ENCODE data around the gene TMEM270. TPM values are rescaled to one million over a fixed set of nuclear protein-coding genes. Genes with fewer than 3 reads are reported as not detected.

Gene TMEM270
- total RNA-seq, 1 experiment from 2014 or later: 0.28 TPM

GRCh38 chr7:73812996-73813395, 48.0 kb upstream of the TMEM270 start (continued):
- TF ChIP-seq CREB1 (CRISPR knock-in tag; IDR thresholded peaks at IDR 0.05) (no peak), ATF1 (CRISPR knock-in tag; IDR thresholded peaks at IDR 0.05) (no peak), NFE2L1 (CRISPR knock-in tag; IDR thresholded peaks at IDR 0.05) (no peak)
- TF ChIP-seq, protein P1, sequence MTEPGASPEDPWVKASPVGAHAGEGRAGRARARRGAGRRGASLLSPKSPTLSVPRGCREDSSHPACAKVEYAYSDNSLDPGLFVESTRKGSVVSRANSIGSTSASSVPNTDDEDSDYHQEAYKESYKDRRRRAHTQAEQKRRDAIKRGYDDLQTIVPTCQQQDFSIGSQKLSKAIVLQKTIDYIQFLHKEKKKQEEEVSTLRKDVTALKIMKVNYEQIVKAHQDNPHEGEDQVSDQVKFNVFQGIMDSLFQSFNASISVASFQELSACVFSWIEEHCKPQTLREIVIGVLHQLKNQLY (CRISPR knock-in tag; IDR thresholded peaks at IDR 0.05): no peak

DNA sequence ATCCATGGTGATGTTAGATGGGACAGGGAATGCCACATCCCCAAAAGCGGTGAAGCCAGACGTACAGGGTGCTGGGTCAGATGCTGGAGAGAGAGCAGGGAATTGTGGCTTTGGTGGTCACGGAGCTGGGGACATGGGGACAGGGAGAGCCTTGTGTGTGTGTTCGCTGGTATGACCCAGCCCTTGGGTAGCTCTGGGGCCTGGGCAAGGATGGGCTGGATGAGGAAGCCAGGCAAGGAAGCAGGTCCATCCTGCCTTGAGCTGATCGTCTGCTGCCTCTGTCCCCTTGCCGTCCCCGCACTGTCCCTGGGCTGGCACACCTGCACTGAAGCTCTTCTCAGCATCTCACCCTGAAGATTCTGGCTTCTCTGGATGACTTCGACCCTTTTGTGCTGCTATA, 45.5 kb upstream of the TMEM270 start:
- H3K9me3 Mint-ChIP-seq: peaks cover 4% of the 10 kb centered on the region; the same call in 1 of the 2 replicates
- peaks cover 11% of the 10 kb centered on the region for H3K4me1 Mint-ChIP-seq
- no peak overlapping the region for H3K27ac Mint-ChIP-seq
- no peaks in the 10 kb centered on the region; the same call in 1 of the 2 replicates for H3K36me3 Mint-ChIP-seq
- ATAC-seq (no peak), DNase-seq (ENCODE audit: low spot score) (no peak)
- ChIA-PET POLR2A (interaction anchor here (0.5 kb wide), 1 partner anchor 194 kb away, joined by 3 read pairs; no protein-coding TSS in a partner anchor), CTCF (interaction anchor here (1.6 to 2.0 kb wide), 2 partner anchors 12 to 40 kb away, joined by 4 to 11 read pairs; no protein-coding TSS in a partner anchor)
- no peak for TF ChIP-seq NR3C1 (CRISPR knock-in tag; conservative IDR thresholded peaks at IDR 0.05; ENCODE audit: low read depth)
- TF ChIP-seq PRDM15 (CRISPR knock-in tag; IDR thresholded peaks at IDR 0.05): no peak
- no peak for TF ChIP-seq RELA (CRISPR knock-in tag; IDR thresholded peaks at IDR 0.05; ENCODE audit: borderline replicate concordance)
- H3K4me3 Mint-ChIP-seq: no peak overlapping the region
- H3K27me3 Mint-ChIP-seq (ENCODE audit: low read depth): no peaks in the 10 kb centered on the region

DNA sequence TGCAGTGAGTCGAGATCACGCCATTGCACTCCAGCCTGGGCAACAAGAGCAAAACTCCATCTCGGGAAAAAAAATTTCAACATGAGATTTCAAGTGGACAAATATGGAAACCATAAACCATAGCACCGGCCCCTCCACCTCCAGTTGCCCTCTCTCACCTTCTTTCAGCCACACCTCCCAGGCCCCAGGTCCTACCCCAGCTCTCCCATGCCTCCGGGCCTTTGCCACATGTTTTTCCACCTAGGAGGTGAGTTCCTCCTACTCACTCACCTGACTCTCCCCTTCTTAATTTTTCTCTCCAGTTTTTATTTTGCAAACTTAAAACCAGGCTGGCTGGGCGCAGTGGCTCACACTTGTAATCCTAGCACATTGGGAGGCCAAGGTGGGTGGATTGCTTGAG, 43.8 kb upstream of the TMEM270 start:
- H3K4me1 Mint-ChIP-seq: peaks cover 10% of the 10 kb centered on the region
- no peaks in the 10 kb centered on the region for H3K27me3 Mint-ChIP-seq (ENCODE audit: low read depth)
- no peaks in the 10 kb centered on the region; the same call in 1 of the 2 replicates for H3K36me3 Mint-ChIP-seq
- no peak for TF ChIP-seq ZNF396 (CRISPR knock-in tag; IDR thresholded peaks at IDR 0.05; ENCODE audit: borderline replicate concordance)
- no peak for TF ChIP-seq PRDM15 (CRISPR knock-in tag; IDR thresholded peaks at IDR 0.05)
- TF ChIP-seq OVOL2 (CRISPR knock-in tag; IDR thresholded peaks at IDR 0.05; ENCODE audit: borderline replicate concordance): no peak
- no peak for TF ChIP-seq NFE2L1 (CRISPR knock-in tag; IDR thresholded peaks at IDR 0.05)
- TF ChIP-seq, protein P2, sequence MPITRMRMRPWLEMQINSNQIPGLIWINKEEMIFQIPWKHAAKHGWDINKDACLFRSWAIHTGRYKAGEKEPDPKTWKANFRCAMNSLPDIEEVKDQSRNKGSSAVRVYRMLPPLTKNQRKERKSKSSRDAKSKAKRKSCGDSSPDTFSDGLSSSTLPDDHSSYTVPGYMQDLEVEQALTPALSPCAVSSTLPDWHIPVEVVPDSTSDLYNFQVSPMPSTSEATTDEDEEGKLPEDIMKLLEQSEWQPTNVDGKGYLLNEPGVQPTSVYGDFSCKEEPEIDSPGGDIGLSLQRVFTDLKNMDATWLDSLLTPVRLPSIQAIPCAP (CRISPR knock-in tag; IDR thresholded peaks at IDR 0.05): no peak
- TF ChIP-seq SMAD4 (CRISPR knock-in tag; IDR thresholded peaks at IDR 0.05): no peak
- TF ChIP-seq, protein P1 (CRISPR knock-in tag; IDR thresholded peaks at IDR 0.05): no peak
- no peak for TF ChIP-seq SP1 (CRISPR knock-in tag; conservative IDR thresholded peaks at IDR 0.05)
- no peak for TF ChIP-seq GABPB1 (CRISPR knock-in tag; IDR thresholded peaks at IDR 0.05)
- no peak for TF ChIP-seq TCF7 (CRISPR knock-in tag; IDR thresholded peaks at IDR 0.05; ENCODE audit: low read depth)
- no peak for TF ChIP-seq TP53 (CRISPR knock-in tag; IDR thresholded peaks at IDR 0.05)
- ChIA-PET CTCF (no interaction called here), POLR2A (no interaction called here)
- H3K9me3 Mint-ChIP-seq: peaks cover 4% of the 10 kb centered on the region; the same call in 1 of the 2 replicates
- H3K27ac Mint-ChIP-seq: no peak overlapping the region
- H3K4me3 Mint-ChIP-seq: no peak overlapping the region
- DNase-seq (ENCODE audit: low spot score) (no peak), ATAC-seq (no peak)

All from WTC11 (cell line).